HG03097 (cell line): ENCODE data around the gene LGI2.

Experiments used
- ATAC-seq: cut with Tn5 transposase; IDR thresholded peaks from one replicate; pipeline ENCODE4 v1.9.1; 2021; ENCODE audit not compliant: unreplicated experiment, low FRiP score

LGI2 gene

DNA sequence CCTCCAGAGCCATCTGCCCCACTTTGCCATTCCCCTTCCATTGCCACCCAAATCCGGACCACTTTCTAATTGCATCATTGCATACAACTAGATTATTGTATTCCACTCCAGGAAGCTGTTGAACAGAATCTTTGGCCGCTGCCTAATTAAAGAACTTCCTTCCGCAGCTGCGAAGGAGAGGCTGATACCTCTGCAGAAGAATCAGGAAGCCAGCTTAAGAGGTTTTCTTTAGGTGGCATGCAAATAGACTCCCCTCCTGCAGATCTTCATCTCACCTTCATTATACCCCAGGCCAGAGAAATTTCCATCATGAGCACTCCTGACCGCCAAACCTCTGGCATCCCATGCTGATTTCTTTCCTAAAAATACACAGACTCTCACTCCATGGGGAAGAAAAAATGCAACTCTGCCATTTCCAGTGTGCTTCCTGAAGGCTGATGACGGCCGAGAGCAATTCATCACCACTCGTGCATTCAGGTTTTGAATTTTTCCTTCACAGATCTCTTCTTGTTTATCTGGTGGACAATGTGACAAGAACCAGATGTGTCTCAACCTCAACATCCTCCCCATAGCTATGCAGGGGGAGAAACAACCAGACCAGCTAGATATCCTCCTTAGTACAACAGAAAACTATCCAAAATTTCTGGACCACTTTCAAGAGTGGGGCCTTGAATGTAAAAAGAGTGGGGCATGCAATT is 31.2 kb downstream of the LGI2 start:
- no peak for ATAC-seq

DNA sequence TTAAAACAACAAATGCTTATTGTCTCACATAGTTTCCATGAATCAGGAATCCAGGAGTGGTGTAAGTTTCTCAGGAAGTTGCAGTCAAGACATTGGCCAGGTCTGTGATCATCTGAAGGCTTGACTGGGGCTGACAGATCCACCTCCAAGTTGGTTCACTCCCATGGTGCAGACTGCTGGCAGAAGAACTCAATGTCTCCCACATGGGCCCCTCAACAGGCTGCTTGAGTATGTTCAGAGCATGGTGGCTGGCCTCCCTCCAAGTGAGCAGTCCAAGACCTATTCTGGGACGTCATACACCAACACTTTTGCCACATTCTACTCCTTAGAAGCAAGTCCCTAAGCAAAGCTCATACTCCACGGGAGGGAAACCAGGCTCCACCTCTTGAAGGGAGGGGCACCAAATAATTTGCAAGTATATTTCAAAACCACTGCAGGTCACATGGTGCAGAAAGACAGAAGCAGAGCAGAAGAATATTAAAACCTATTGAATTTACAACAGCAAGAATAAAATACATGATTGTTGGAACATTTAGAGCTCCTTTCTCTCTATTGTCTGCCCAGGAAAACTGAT is 35.3 kb downstream of the LGI2 start:
- ATAC-seq: no peak

DNA sequence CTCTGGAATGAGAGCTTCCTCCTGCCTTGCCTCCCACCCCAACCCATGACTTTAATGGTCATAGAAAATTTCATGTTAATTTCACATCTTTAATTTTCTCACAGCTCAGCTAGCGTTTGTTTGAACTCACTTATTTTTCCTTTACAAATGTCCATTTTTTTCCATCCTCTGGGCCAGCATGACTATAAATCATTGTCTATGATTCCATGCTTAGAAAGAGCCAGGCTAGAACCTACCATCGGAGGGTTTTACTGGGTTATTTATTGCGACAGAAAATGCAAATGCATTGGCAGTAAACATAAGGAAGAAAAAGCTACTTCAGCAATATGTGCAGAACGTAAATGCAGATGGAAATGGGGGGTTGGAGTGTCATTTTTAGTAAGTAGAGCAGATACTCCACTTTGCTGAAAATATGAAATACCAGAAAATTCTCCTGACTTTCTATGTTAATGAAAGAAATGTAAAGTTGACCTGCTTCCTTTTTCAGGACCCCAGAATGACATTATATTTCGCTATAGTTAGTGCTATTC is 37.1 kb downstream of the LGI2 start:
- ATAC-seq: no peak

DNA sequence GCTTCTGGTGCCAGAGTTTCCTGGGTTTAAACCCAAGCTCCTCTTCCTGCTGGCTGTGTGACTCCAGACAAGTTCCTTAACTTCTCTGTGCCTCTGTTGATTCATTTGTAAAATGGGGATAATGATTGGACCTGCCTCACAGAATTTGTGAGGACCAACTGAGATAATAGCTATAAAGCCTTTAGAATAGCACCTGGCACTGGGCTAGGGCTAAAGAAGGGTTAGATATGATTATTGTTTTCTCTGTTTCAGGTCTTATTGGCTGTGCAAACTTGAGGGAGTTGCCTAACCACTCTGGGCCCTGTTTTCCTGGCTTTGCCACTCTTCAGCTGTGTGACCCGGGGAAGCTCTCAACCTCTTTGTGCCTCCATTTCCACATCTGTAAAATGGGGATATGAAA is 37.8 kb downstream of the LGI2 start:
- no peak for ATAC-seq

DNA sequence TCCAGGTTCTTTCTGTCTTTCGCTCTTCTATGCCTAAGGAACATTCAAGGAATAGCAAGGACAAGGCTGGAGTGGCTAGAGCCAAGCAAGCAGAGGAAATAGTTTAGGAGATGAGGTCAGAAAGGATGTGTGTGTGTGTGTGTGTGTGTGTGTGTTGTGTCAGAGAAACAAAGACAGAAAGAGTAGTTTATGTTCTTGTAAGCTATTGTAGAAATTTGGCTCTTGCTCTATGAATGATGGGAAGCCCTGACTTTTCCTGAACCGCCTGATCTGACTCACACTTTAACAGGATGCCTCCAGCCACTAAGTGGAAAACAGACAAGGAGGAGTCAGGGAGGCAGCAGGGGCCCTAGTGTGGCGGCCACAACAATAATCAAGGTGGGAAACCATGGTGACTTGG is 39.7 kb downstream of the LGI2 start:
- no peak for ATAC-seq

DNA sequence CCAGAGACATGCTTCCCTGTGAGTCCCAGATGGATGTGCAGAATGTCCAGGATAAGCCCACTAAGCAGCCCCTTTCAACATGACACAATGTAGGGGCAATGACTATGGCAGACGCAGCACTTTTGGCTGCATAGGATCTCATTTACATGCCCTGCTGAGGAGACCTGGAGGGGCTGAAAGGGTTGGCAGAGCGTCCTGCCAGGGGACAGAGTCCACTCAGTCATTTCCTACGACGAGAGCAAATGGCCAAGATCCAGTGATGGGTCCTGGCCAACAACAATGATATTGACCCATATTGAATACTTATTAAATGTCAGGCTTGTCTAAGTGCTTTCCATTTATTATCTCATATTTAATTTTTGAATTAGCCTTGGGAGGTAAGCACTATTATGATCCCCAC is 41.4 kb downstream of the LGI2 start:
- no peak for ATAC-seq

DNA sequence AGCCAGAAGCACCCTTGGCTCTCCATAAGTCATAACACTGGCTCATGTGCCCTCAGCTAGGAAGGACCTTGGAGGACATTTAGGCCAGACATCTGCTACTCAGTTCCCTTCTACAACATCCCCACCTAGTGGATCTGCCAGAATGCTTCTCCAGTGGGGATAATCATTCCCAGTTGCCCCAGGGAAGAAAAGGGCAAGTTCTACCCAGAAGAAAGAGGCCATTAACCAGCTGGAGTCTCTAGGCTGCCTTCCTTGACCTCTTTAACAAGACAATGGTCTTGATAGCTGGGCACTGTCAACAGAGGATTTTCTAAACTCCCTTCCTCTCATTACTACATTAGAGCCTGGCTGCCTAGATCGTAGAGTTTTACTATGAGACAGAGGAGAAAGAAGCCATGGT is 42.0 kb downstream of the LGI2 start:
- ATAC-seq: no peak

DNA sequence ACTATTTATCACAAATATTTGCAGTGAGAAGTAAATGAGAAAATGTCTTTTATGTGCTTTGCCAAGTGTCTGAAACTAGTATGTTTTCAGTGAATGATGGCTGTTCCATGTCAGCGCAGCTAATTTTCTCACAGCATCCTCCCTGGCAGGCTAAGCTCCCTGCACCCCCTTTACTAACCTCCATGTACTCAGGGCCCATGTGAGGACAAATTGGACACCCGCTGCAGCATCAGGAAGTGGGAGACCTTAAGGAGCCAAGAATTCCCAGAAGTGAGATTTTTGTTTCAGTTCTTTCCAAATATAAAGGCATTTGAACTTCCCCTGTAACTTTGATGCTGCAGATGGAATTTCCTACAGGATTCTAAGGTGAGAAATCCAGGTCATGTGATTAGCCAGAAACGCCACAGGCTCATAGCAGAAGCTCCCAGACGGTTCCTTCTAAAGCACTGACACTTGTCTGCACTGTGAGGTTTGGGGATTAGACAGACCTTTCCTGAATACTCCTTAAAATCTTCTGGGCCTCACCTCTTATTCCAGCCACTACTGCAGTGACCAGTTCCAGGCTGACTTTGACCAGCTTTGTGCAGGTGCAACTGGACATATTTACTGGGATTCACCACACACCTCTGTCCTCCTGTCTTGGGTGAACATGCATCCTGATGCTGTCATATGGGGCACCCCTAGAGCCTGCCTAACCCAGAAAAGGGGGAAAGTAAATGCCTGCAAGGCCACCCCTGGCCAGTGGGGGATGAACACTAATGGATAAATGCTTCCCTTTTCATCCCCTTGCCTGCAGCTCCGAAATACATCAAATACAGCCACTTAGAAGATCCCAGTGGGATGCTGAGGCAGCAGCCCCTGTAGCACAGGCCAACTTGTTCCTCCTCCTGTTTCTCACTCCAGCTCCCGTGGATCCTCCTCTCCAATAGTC is 45.9 kb downstream of the LGI2 start:
- ATAC-seq: no peak

DNA sequence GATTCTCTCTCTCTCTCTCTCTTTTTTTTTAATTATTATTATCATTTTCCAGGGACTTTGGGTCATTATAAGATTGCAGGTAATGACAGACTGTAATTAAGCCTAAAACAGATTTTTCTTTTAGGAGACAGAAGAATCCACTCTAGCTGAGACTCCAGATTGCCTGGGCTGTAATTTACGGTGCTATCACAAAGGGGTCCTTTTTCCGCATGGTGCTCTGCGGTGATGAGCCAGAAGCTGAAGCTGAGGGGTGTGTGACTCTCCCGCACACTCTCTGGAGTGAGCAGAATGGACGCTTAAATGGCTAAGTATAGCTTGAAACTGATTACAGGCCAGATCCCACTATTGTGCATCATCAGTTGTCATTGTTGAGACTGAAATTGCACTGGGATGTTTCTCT is 50.0 kb downstream of the LGI2 start:
- no peak for ATAC-seq

DNA sequence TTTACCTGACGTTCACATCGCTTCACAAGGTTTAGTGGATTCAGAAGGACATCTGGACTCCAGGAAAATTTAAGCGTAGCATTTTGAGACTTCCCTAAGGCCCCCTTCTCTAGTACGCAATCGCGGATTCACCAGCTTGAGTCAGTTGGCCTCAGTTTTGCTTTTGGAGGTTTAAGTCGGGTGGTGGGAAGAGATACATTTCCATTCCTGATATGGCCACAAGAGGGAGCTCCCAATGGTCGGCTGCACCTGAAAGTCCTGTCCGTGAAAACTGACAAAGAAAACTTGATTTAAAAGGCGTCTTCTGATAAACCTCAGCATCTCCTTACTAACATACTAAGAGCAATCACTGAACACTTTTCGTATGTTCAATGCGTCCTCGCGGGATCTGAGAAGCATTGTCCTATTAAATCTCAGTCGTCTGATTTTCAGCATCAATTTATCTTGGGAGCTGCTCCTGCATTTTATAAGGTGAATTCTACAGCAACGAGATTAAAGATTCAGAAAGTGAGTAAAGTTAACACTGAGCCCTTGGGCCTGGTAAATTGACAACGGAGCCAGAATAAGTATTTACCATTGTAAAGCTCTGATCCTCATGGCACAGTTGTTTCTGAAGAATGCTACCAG is 50.6 kb downstream of the LGI2 start:
- peak; percentile 89 for ATAC-seq

DNA sequence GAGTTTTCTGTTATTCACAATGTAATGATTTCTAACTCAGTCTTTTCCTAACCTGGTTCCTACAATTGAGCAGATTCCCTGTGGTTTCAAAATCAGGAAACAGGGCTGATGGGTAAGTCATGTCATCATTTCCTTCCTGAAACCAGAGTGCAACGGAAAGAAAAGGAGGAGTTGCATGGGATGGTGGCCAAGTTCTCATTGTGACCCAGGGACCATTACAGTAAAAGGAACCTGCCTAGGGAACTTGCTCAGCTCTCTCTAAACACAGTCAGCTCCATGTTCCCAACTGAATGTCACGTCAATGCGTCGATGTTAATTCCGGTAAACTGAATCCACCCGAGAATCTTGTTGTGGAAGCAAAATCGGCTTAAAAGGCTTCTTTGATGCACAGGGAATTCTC is 51.2 kb downstream of the LGI2 start:
- ATAC-seq: no peak

DNA sequence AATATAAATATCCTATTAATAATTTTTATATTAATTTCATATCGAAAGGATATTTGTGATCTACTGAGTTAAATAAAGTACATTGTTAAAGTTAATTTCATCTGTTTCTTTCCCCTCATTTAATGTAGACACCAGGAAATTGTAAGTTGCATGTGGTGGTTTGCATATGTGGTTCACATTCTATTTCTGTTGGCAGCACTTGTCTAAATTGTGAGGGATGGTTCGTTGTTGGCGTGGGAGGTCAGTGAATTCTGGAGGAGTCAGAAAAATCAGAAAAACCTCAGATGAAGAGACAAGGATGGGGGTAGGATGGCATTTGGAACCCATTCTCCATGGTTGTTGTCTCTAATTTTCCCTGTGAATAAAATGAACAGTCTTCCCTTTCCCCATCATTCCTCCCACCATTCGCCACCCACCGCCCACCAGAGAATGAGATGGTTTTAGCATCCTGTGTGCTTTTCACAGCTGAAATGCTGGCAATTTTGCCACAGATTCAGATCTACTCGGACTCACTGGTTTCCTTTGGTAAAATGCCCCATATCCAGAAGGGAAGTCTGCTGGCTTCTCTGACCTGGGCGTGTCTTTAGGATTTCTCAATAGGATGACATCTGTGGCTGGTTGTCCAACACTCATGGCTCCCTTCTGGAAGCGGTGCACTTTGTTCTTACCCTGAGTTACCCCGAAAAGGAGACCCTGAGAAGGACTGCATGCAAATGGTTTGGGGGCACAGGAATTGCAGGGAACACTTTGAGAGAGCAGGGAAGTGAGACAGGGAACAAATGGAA is 52.3 kb downstream of the LGI2 start:
- no peak for ATAC-seq

DNA sequence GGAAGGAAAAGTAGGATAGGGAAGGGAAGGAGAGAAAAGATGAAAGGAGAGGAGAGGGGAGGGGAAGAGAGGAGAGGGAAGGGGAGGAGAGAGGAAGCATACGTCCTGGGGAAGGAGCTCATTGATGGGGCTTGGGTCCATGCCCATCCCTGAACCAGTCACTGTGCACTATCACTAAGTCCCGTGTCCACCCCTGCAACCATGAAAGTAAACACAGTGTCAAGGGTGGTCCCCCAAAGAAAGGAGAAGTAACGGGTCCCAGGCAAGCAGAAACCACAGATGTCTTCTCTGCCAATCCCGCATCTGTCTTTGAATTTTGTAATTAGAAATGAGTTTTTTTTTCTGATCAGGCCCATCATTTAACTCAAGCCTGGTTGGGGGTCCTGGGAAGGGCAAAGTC is 55.2 kb downstream of the LGI2 start:
- ATAC-seq: no peak

DNA sequence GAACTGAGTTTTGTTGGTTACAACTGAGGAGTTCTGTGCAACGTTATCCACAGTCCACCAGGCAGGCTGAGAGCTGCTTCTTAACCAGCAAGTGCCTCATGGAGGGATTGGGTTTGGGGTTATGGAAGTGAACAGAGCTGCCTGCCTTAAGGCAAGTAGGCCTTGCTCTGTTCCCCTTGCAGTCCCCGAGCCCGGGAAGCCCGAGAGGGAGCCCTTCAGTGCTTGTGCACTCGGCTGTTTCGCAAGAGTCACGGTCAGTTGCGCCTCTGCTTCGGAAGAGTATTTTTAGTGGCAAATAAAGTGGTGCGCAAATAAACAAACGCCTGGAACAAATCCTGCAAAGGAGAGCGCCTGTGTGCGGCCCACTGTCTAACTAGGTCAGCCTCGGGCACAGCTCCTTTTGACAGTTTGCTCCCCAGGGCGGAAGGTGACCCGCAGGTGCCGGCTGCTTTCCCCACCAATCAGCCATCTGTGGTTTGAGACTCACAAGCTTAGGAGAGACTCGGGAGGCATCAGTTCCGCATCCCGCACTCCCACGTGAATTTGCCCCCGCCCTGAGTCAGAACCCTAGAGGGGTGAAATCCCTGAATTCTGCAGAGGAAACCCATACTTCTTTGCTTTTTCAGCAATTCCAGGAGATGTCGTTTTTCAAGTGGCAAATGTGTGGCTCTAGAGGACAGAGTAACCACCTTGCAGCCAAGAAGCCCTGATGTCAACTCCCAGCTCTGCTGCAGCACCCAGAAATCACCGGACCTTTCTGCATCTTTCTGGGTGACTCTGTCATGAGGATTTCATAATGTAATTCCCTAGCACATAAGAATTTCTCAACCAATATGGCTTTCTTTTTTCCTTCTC is 56.8 kb downstream of the LGI2 start:
- ATAC-seq: no peak

DNA sequence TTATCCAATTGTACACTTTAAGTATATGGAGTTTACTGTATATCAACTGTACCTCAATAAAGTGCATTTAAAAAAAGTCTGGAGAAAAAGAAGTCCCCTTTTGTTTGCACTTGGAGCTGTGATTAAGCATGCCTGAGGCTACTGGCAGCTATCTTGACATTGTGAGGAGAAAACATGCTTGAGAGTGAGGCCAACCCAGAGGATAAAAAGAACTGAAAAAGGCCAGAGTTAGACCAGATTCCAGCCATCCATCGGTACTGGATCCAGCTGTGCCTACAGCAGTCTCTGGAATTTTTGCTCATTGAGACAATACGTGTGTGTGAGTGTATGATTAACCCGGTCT is 57.4 kb downstream of the LGI2 start:
- no peak for ATAC-seq

DNA sequence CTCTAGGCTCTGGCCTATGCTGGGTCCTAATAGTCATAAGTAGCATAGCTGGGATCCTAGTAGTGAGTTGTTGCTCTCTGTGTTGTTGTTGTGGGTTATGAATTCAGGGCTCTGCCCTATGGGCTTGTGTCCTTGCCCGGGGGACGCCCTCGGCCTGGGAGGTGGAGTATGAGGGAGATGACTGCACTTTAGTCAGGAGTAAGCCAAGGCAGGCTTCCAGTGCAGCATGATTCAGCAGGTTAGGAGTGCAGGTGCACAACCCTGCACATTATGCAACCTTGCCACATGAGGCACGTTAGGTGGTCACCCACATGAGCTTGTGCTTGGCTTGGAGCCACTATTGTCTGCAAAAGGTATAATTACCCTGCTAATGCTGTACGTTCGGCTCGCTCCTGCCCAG is 59.6 kb downstream of the LGI2 start:
- ATAC-seq: no peak

DNA sequence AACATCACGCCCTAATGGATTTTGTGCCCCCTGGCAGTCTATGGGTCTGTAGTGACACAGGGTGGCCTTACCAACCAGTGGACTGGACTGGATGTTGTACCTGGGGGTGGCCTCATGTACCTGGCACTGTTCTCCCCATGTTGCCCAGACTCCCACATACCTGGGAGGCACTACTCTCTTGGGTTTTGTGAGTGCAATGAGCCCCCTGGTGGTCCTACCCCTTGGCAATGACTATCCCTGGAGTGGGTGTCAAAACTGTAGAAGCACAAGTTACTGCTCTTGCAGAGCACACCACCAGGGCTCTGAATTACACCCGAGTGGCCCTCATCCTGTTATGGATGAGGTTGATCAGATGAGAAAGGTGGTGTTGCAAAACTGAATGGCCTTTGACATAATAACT is 60.1 kb downstream of the LGI2 start:
- ATAC-seq: no peak

DNA sequence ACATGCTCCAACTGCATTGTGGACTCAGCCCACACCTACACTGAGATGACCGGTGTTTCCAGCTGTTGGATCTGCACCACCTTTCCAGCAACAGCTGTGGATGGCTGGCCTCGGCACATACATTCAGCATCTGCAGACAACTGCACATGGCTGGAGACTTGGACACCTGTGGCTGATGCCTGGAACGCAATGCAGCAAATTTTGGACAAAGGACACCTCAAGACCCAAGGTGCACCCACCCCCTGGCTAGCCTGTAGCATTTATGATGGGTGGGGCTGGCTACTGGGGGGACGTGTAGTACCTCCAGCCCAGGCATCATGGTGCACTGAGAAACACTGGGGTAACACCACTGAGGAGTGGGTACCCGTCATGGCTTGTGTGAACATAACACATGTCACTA is 60.6 kb downstream of the LGI2 start:
- ATAC-seq: no peak

DNA sequence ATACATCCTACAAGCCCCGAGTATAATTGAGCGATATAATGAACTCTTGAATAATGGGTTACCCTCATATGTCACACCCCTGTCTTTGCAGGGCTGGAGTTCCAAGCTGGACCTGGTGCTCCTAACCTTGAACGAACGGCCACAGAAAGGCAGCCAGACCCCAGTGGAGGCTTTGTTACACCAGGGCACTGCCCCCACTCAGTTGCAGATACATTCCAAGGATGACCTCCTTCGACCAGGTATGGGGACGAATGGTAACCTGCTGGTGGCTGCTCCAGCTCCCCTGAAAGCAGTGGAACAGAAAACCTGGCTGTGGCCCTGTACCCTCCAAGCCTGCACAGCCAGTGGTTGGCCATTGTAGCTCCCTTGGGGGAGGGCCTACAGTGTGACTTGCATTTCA is 61.3 kb downstream of the LGI2 start:
- ATAC-seq: no peak
